Left lung (tissue), 10 donors: ENCODE results near the gene TXNDC2. TPM values are rescaled to one million over a fixed set of nuclear protein-coding genes. Genes with fewer than 3 reads are reported as not detected.
A peak's percentile ranks its signal among the peaks of the same experiment; 100 is the strongest.

ENCODE experiments used
- ATAC-seq: fragments of 200-7000 bp; cut with Tn5 transposase; one replicate; pipeline ENCODE4 v1.9.1; 2020; ENCODE audit warnings: moderate library complexity
- DNase-seq, 4 donors: peaks; one replicate each; pipeline ENCODE4 v3.0.0-alpha.2; 2013 to 2020
- H3K27ac ChIP-seq, 2 donors: fragments of 200-600 bp; sonication (generic) in 1 of 2; one replicate each; pipeline versions ENCODE4 v1.5.0 to v1.8.0; 2020 to 2021
- H3K27me3 ChIP-seq, 2 donors: fragments of 200-600 bp; sonication (generic) in 1 of 2; one replicate each; pipeline versions ENCODE4 v1.5.0 to v1.8.0; 2020 to 2021
- H3K36me3 ChIP-seq, 2 donors: fragments of 200-600 bp; sonication (generic) in 1 of 2; one replicate each; pipeline versions ENCODE4 v1.5.0 to v1.8.0; 2020 to 2021
- H3K4me1 ChIP-seq, 2 donors: fragments of 200-600 bp; one replicate each; pipeline ENCODE4 v1.8.0; 2021
- H3K4me3 ChIP-seq, 2 donors: fragments of 200-600 bp; sonication (generic) in 1 of 2; one replicate each; pipeline versions ENCODE4 v1.5.0 to v1.8.0; 2020 to 2021; ENCODE audit warnings: mild to moderate bottlenecking in 1 of 2
- H3K9me3 ChIP-seq, 2 donors: fragments of 200-600 bp; sonication (generic) in 1 of 2; one replicate each; pipeline versions ENCODE4 v1.5.0 to v1.8.0; 2020 to 2021
- intact Hi-C, 2 donors: fragments of 100-400 bp; cut with DNase I; formaldehyde crosslinking; loops; one replicate each; pipeline versions ENCODE4 v1.11.2 to v1.14.2; 2022
- polyA plus RNA-seq, 6 donors: library from polyadenylated mRNA; unstranded; fragments of 120-200 nt; gene quantifications; one replicate each; pipeline ENCODE4 v1.2.1, GENCODE V29; 2013; ENCODE audit not compliant: insufficient read length in 6 of 6
- total RNA-seq, 2 donors: library from RNA; stranded (reverse); fragmentation: NEBNext Ultra II Directional; extraction: Animal tissue kit (Norgen Biotek cat#: 25700); gene quantifications; one replicate each; pipeline ENCODE4 v1.2.1, GENCODE V29; 2021
- TF ChIP-seq, protein P1 (sequence below), 2 donors: fragments of 200-600 bp; sonication (generic) in 1 of 2; IDR thresholded peaks; one replicate each; pipeline versions ENCODE4 v1.5.0 to v1.8.0; 2021; ENCODE audit warnings: antibody characterized with exemption in 2 of 2
- donor health status: DM: no; HTN: yes; CAD: no.
- donor health status: DM: no; HTN: no; CAD: no.

Gene TXNDC2
- total and polyA plus RNA-seq, 8 donors: 0.08 to 0.36 (median 0.18) TPM; not detected in 1

DNA sequence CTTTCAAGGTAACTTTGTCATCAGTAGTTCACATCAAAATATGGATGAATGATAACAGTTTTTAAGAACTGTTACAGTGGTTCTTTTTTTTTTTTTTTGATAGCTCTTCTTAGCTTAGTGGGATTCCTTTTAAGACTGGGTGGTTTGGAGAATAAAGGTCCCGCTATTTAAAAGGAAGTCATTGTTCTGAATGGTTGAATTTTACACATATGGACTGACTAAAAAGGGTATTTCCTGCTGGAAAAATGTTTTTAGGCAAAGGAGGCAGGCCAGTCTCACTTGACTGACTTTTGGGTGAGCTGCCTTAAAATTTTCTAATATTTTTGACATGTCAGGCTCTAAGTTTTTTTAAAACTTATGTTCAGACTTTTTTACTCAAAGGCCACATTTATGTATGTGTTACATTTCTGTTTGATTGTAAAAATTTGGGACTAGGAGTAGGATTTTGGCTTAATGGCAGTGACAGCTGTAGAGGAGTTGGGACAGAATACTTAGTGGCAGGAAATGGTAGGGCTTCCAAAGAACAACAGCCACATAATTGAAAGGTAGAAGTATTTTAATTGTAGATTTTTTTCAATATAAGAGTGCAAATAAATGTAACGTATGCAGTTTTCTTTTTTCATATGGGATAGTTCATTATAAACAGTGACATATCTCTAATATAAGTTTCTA is 41.8 kb downstream of the TXNDC2 start:
- H3K27me3 ChIP-seq: no peaks in the 10 kb centered on the region
- intact Hi-C loops: no loop called here
- ATAC-seq (no peak), DNase-seq (no peak)
- TF ChIP-seq, protein P1, sequence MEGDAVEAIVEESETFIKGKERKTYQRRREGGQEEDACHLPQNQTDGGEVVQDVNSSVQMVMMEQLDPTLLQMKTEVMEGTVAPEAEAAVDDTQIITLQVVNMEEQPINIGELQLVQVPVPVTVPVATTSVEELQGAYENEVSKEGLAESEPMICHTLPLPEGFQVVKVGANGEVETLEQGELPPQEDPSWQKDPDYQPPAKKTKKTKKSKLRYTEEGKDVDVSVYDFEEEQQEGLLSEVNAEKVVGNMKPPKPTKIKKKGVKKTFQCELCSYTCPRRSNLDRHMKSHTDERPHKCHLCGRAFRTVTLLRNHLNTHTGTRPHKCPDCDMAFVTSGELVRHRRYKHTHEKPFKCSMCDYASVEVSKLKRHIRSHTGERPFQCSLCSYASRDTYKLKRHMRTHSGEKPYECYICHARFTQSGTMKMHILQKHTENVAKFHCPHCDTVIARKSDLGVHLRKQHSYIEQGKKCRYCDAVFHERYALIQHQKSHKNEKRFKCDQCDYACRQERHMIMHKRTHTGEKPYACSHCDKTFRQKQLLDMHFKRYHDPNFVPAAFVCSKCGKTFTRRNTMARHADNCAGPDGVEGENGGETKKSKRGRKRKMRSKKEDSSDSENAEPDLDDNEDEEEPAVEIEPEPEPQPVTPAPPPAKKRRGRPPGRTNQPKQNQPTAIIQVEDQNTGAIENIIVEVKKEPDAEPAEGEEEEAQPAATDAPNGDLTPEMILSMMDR (IDR thresholded peaks at IDR 0.05): no peak
- peaks cover 0 to 6% of the 10 kb centered on the region in 2 donors for H3K36me3 ChIP-seq
- no peak overlapping the region for H3K27ac ChIP-seq
- H3K4me3 ChIP-seq: no peak overlapping the region
- peaks cover 38 to 87% of the 10 kb centered on the region in 2 donors for H3K4me1 ChIP-seq
- H3K9me3 ChIP-seq: no peaks in the 10 kb centered on the region

DNA sequence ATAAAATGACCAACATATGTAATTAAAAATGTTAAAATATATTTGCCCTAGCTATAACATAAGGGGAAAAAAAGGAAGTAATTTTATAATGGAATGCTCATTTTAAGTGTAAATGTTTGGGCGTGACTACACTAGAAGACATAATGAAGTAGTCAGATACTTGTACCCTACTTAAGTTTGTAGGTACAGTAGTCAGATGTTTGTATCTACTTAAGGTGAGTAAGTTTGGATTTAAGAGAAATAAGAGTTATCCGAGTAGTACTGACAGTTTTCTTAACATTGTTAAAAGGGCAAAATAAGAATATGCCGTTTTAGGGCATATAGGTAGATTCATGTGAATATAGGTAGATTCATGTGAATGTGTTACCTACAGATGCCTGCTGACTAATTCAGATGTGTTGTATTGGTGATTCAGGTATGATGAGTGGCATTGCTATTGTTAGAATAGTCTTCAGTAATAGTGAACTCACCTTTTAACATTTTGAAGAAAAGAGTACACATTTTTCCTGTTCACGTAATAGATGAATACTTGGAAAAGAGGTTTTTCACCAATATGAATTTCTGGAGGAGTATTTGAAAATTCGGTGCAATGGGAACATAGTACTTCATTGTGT is 43.0 kb downstream of the TXNDC2 start:
- TF ChIP-seq, protein P1 (IDR thresholded peaks at IDR 0.05): no peak
- intact Hi-C loops: no loop called here
- peaks cover 35 to 86% of the 10 kb centered on the region in 2 donors for H3K4me1 ChIP-seq
- H3K4me3 ChIP-seq: no peak overlapping the region
- DNase-seq (no peak), ATAC-seq (peak; percentile 61)
- H3K9me3 ChIP-seq: no peaks in the 10 kb centered on the region
- H3K27me3 ChIP-seq: no peaks in the 10 kb centered on the region
- H3K36me3 ChIP-seq: peaks cover 0 to 18% of the 10 kb centered on the region in 2 donors
- peak overlapping the region in 1 of 2 donors; percentile 1 for H3K27ac ChIP-seq

DNA sequence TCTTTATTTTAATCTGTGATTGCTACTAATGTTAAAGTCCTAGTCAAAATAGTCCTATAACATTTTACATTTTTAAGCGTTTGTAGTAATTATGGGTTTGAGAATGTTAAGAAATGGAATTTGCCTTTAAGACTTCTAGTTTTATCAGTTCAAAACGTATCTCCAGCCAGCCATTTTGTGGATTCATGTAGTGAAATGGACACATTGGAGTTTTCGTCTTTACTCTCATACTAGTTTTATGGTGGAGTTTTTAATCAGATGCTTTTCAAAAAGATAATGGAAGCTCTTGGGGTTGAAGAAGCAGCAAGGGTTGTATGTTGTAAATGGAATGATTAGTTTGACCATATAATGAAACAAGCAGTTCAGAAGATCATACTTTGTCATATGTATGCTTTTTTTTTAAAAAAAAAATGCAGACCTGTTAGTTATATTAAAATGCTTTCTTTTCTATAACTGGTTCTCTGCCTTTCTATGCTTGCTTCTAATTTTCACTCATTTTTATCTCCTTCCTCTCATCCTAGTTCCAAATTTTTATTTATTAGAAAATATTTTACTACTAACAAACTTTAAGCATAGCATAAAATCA is 44.6 kb downstream of the TXNDC2 start:
- Histone ChIP-seq H3K27me3 (no peaks in the 10 kb centered on the region), H3K9me3 (no peaks in the 10 kb centered on the region), H3K27ac (no peak overlapping the region), H3K4me3 (no peak overlapping the region), H3K36me3 (peaks cover 0 to 30% of the 10 kb centered on the region in 2 donors), H3K4me1 (peaks cover 30 to 74% of the 10 kb centered on the region in 2 donors)
- DNase-seq (no peak), ATAC-seq (no peak)
- TF ChIP-seq, protein P1 (IDR thresholded peaks at IDR 0.05): no peak
- intact Hi-C loops: no loop called here

DNA sequence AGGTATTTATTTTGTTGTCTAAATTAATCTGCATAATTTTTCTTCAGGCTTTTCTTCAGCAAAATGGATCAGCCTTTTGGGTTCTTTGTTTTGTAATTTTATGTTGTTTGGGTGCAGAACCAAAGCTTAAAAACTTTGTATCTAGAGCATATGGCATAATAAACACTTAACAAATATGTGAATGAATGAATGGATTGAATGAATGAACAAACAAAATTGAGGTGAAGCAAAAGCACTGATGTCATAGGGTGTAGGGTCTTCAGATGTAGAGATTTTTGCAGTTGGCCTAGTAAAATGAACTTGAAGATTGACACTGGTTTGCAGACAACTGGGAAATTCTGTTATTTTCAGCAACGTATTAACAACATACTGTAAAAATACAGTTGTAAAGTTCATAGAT is 45.4 kb downstream of the TXNDC2 start:
- peaks cover 23 to 70% of the 10 kb centered on the region in 2 donors for H3K4me1 ChIP-seq
- H3K9me3 ChIP-seq: no peaks in the 10 kb centered on the region
- H3K36me3 ChIP-seq: peaks cover 0 to 33% of the 10 kb centered on the region in 2 donors
- TF ChIP-seq, protein P1 (IDR thresholded peaks at IDR 0.05): no peak
- no peak overlapping the region for H3K27ac ChIP-seq
- H3K27me3 ChIP-seq: no peaks in the 10 kb centered on the region
- ATAC-seq: no peak
- intact Hi-C loops: no loop called here
- H3K4me3 ChIP-seq: no peak overlapping the region
- DNase-seq: no peak

DNA sequence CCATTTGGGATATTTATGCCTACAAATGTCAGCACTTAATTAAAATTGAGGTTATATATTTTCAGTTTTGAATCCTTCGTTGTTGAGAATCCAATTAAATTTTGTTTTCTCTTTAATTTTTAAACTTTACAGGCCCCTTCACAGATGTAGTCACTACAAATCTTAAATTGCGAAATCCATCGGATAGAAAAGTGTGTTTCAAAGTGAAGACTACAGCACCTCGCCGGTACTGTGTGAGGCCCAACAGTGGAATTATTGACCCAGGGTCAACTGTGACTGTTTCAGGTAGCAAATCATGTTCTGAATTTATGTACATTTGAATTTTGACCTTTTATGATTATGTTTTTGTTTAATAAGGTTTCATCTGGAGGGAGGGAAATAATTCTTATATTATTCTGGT is 45.9 kb downstream of the TXNDC2 start:
- peaks cover 0 to 38% of the 10 kb centered on the region in 2 donors for H3K36me3 ChIP-seq

More for the DNA sequence above, 45.9 kb downstream of the TXNDC2 start:
- H3K27ac ChIP-seq: no peak overlapping the region
- ATAC-seq: peak; percentile 13
- no peaks in the 10 kb centered on the region for H3K27me3 ChIP-seq
- intact Hi-C loops: no loop called here
- no peak for DNase-seq
- no peak overlapping the region for H3K4me3 ChIP-seq
- H3K4me1 ChIP-seq: peaks cover 18 to 65% of the 10 kb centered on the region in 2 donors
- TF ChIP-seq, protein P1 (IDR thresholded peaks at IDR 0.05): no peak
- no peaks in the 10 kb centered on the region for H3K9me3 ChIP-seq
